Calu3 (cell line): ENCODE results near the gene IKZF3. TPM values are rescaled to one million over a fixed set of nuclear protein-coding genes. Genes with fewer than 3 reads are reported as not detected.

Experiments
- BruUV-seq: library from RNA; stranded (reverse); fragments of 400-500 nt; replicated peaks from 2 replicates; lab custom pipeline; 2021; lab: Mats Ljungman, UMichigan
- CTCF ChIA-PET: fragments of 300-600 bp; sonication (Branson Sonifier 250); formaldehyde crosslinking; loops from one replicate; lab custom pipeline; 2022; ENCODE audit warnings: antibody characterized with exemption; lab: Charles Lee
- DNase-seq: peaks from one replicate; pipeline ENCODE4 v3.0.0; 2022
- H3K27ac Mint-ChIP-seq: one replicate; pipeline ENCODE4 v1.8.0; 2022; ENCODE audit warnings: mixed read lengths; ENCODE audit not compliant: unreplicated experiment
- H3K27me3 Mint-ChIP-seq: one replicate; pipeline ENCODE4 v1.8.0; 2022; ENCODE audit warnings: mixed read lengths; ENCODE audit not compliant: unreplicated experiment
- H3K36me3 Mint-ChIP-seq: one replicate; pipeline ENCODE4 v1.8.0; 2022; ENCODE audit warnings: mild to moderate bottlenecking, moderate library complexity, mixed read lengths; ENCODE audit not compliant: insufficient read depth, unreplicated experiment
- H3K4me1 Mint-ChIP-seq: one replicate; pipeline ENCODE4 v1.8.0; 2022; ENCODE audit warnings: mild to moderate bottlenecking, low read depth, mixed read lengths; ENCODE audit not compliant: unreplicated experiment
- H3K4me3 Mint-ChIP-seq: one replicate; pipeline ENCODE4 v1.8.0; 2022; ENCODE audit warnings: mild to moderate bottlenecking, low read depth, moderate library complexity, mixed read lengths; ENCODE audit not compliant: unreplicated experiment
- H3K9me3 Mint-ChIP-seq: one replicate; pipeline ENCODE4 v1.8.0; 2022; ENCODE audit warnings: low read depth, mixed read lengths; ENCODE audit not compliant: unreplicated experiment
- intact Hi-C: fragments of 100-400 bp; cut with micrococcal nuclease; formaldehyde crosslinking; loops from one replicate; pipeline ENCODE4 v1.10.0; 2022; ENCODE audit not compliant: unreplicated experiment
- total RNA-seq: library from RNA; stranded (reverse); gene quantifications from 2 replicates; pipeline ENCODE4 v1.2.3, GENCODE V29; 2022
- TF ChIP-seq, protein P1 (sequence below): fragments of 200-600 bp; IDR thresholded peaks from one replicate; pipeline ENCODE4 v1.8.0; 2022; ENCODE audit warnings: antibody characterized with exemption; ENCODE audit not compliant: unreplicated experiment

Gene IKZF3
- total RNA-seq, 1 experiment from 2014 or later, result 30.9 TPM

DNA sequence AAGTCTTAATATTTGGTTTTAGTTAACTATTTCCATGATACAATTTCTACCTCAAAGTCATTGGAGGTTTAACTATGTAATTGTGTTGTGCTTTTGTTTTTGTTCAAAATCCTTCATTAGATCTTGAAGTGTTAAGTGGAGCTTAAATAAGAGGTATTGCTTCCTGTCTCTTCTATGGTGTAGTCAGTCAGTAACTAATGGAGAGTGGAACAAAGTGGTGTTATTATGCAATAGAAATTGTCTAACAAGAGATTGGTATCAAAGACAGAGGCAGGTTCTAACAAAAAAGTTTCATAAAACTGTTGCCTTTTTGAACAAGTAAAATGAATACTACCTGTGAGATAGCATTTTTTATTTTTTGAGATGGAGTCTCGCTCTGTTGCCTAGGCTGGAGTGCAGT is 81.1 kb downstream of the IKZF3 start:
- Mint-ChIP-seq H3K9me3 (no peaks in the 10 kb centered on the region), H3K27ac (peak overlapping the region; percentile 89), H3K4me1 (peaks cover 52% of the 10 kb centered on the region), H3K27me3 (no peaks in the 10 kb centered on the region), H3K36me3 (peaks cover 20% of the 10 kb centered on the region), H3K4me3 (peak overlapping the region; percentile 64)
- DNase-seq, result no peak
- intact Hi-C loops, result loop anchor here (1.0 kb wide), 24 partner anchors 13 to 634 kb away; partner anchors contain the start of genes GSDMB, IKZF3, MIEN1 and PSMD3
- TSS peak; percentile 87 for BruUV-seq
- TF ChIP-seq, protein P1, sequence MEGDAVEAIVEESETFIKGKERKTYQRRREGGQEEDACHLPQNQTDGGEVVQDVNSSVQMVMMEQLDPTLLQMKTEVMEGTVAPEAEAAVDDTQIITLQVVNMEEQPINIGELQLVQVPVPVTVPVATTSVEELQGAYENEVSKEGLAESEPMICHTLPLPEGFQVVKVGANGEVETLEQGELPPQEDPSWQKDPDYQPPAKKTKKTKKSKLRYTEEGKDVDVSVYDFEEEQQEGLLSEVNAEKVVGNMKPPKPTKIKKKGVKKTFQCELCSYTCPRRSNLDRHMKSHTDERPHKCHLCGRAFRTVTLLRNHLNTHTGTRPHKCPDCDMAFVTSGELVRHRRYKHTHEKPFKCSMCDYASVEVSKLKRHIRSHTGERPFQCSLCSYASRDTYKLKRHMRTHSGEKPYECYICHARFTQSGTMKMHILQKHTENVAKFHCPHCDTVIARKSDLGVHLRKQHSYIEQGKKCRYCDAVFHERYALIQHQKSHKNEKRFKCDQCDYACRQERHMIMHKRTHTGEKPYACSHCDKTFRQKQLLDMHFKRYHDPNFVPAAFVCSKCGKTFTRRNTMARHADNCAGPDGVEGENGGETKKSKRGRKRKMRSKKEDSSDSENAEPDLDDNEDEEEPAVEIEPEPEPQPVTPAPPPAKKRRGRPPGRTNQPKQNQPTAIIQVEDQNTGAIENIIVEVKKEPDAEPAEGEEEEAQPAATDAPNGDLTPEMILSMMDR, result no peak
- CTCF ChIA-PET, result interaction anchor here (0.5 to 120.4 kb wide), 64 partner anchors 8 to 971 kb away, joined by 3 to 34714 read pairs (median 7); partner anchors contain the start of genes ERBB2, GRB7, GSDMA and GSDMB

DNA sequence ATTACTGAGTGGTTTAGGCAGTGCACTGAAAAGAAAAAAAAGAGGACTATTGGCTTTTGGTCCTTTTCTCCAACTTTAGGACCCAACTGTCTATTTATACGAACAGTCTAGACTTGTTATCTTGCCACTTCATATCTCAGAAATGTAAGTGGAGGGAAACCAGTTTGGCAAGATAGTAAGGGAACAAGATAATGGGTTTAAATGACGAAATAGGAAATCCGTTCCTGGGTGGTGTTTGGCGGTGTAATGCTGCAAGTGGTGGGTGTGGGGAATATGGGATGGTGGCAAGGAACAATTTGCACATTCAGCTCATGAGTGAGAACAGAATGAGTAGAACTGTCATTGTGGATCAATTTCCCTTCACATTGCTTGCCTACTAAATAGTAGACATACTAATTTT is 81.6 kb downstream of the IKZF3 start:
- TF ChIP-seq, protein P1, result no peak
- Mint-ChIP-seq H3K36me3 (peaks cover 20% of the 10 kb centered on the region), H3K27me3 (no peaks in the 10 kb centered on the region), H3K9me3 (no peaks in the 10 kb centered on the region), H3K4me3 (peak overlapping the region; percentile 64), H3K27ac (peak overlapping the region; percentile 89), H3K4me1 (peaks cover 52% of the 10 kb centered on the region)
- CTCF ChIA-PET, result interaction anchor here (0.5 to 120.4 kb wide), 76 partner anchors 7 to 1074 kb away, joined by 3 to 34714 read pairs (median 6); partner anchors contain the start of genes ERBB2, GRB7, GSDMA and GSDMB
- no TSS peak for BruUV-seq
- intact Hi-C loops, result loop anchor here (1.0 kb wide), 24 partner anchors 12 to 635 kb away; partner anchors contain the start of genes GSDMB, IKZF3, MIEN1 and PSMD3
- DNase-seq, result peak; percentile 100

DNA sequence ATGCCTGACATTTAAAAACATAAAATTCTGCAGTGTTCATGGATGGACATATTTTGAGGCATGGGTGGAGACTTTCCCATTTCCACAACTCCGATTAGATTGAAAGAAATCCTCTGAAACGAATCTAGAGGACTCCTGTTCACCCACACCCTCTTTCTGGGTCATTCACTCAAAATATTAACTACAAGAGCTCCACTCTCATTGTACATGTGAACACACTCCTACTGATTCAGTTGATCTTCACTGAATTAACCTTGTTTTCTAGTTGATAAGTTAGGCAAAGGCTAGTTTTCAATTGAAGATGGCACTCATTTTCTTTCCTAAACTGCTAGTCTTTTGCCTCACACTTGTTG is 82.3 kb downstream of the IKZF3 start:
- Mint-ChIP-seq H3K27me3 (no peaks in the 10 kb centered on the region), H3K4me3 (peak overlapping the region; percentile 64), H3K36me3 (peaks cover 20% of the 10 kb centered on the region), H3K27ac (peak overlapping the region; percentile 89), H3K9me3 (no peaks in the 10 kb centered on the region), H3K4me1 (peaks cover 47% of the 10 kb centered on the region)
- TF ChIP-seq, protein P1, result no peak
- no peak for DNase-seq
- intact Hi-C loops, result loop anchor here (1.0 kb wide), 24 partner anchors 12 to 635 kb away; partner anchors contain the start of genes GSDMB, IKZF3, MIEN1 and PSMD3
- no TSS peak for BruUV-seq
- CTCF ChIA-PET, result interaction anchor here (0.5 to 120.4 kb wide), 63 partner anchors 10 to 1075 kb away, joined by 3 to 34714 read pairs (median 7); partner anchors contain the start of genes ERBB2, GRB7, GSDMA and GSDMB

DNA sequence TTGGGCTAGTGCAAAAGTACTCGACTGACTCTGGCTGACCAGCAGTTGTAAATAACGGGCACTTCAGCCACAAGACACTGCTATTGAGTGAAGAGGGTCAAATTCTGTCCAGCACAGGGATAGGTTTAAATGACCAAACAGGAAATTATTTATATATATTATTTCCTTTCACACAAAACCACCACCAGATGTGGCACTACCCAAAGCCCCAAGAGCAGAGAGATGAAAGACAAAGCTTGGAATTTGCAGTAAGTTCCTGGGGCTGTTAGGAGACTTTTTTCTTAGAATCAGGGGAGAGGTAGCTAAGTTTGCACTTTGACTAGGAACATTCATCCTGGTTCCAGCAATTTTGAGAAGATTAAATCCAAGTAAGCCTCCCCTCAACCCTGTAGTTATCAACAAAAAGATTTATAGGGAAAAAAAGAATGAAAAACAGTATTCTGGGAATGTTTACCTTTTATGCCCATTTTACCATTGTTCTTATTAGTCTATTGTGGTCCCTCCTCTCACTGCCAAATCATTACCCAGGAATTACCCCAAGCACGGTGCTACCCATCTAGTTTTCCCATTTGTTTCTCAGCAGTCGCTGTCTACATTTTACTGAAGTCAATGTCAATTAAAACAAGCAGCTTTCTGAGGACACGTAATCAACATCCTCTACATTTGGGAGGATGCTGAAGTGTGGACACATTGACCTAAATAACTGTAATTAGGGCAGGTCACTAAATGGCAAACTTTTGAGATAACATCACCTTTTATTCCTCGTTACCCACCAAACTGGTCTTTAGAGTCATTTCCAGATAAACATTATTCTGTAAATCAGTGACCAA is 82.9 kb downstream of the IKZF3 start:
- CTCF ChIA-PET, result interaction anchor here (0.5 to 120.4 kb wide), 62 partner anchors 9 to 1922 kb away, joined by 3 to 34714 read pairs (median 7); partner anchors contain the start of genes ERBB2, GRB7, GSDMA and GSDMB
- Mint-ChIP-seq H3K27ac (peak overlapping the region; percentile 89), H3K27me3 (no peaks in the 10 kb centered on the region), H3K36me3 (peaks cover 20% of the 10 kb centered on the region), H3K4me3 (peak overlapping the region; percentile 64), H3K4me1 (peaks cover 45% of the 10 kb centered on the region), H3K9me3 (no peaks in the 10 kb centered on the region)
- TF ChIP-seq, protein P1, result no peak
- no TSS peak for BruUV-seq
- DNase-seq, result peak; percentile 94
- intact Hi-C loops, result no loop called here
